Measurements from ENCODE around the gene KLF7.

Gene KLF7

DNA sequence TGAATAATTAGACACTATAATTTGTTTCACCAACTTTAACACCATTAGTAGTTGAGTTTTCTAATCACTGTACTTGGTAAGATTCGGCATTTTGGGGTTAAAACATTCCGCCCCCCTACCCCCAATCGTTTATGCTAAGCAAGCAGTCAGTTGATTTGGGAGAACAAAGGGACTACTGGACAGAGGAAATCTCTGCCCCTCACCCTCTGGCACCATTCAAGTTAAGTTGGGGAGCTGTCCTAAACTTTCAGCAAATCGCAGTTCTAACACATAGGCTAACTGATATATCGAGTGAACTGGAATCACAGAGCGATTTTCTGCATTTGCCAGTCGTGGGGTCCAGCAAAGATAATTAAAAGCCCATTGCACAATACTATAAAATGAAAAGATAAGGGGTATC lies 5.6 kb downstream of the KLF7 start:
- Histone ChIP-seq H3K4me3 (replicated peaks; ENCODE audit: insufficient read depth, low read length) (no peak overlapping the region), H3K27me3 (ENCODE audit: insufficient read depth, poor library complexity, severe bottlenecking) (no peaks in the 10 kb centered on the region), H3K27ac (replicated peaks) (no peak overlapping the region)
- TF ChIP-seq POLR2AphosphoS5 (IDR thresholded peaks at IDR 0.05; ENCODE audit: low read depth) (no peak), GABPA (IDR thresholded peaks at IDR 0.05; ENCODE audit: low read depth) (no peak)
- TF ChIP-seq, protein P1, sequence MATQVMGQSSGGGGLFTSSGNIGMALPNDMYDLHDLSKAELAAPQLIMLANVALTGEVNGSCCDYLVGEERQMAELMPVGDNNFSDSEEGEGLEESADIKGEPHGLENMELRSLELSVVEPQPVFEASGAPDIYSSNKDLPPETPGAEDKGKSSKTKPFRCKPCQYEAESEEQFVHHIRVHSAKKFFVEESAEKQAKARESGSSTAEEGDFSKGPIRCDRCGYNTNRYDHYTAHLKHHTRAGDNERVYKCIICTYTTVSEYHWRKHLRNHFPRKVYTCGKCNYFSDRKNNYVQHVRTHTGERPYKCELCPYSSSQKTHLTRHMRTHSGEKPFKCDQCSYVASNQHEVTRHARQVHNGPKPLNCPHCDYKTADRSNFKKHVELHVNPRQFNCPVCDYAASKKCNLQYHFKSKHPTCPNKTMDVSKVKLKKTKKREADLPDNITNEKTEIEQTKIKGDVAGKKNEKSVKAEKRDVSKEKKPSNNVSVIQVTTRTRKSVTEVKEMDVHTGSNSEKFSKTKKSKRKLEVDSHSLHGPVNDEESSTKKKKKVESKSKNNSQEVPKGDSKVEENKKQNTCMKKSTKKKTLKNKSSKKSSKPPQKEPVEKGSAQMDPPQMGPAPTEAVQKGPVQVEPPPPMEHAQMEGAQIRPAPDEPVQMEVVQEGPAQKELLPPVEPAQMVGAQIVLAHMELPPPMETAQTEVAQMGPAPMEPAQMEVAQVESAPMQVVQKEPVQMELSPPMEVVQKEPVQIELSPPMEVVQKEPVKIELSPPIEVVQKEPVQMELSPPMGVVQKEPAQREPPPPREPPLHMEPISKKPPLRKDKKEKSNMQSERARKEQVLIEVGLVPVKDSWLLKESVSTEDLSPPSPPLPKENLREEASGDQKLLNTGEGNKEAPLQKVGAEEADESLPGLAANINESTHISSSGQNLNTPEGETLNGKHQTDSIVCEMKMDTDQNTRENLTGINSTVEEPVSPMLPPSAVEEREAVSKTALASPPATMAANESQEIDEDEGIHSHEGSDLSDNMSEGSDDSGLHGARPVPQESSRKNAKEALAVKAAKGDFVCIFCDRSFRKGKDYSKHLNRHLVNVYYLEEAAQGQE (IDR thresholded peaks at IDR 0.05; ENCODE audit: insufficient replicate concordance, low read depth): peak; percentile 83
- no peak for DNase-seq (ENCODE audit: low read depth in 1 of 2, low spot score in 1 of 2)

DNA sequence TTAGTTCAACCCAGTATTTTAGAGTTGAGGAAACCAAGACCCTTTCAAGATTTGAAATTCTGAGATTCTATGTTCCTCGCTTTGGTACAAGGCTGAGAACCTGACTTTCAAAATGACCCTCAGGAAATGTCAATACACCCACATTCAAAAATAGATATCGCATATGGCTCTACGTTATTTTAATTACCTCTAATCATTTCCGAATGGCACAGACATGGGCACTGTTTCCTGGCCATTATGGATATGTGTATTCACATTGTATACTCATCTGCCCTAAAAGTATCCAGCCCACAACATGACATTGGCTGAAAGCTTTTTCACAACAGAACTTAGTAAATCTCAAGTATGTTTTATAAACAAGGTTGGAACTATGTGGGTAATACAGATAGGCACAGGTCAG lies 6.7 kb downstream of the KLF7 start:
- H3K27me3 ChIP-seq (ENCODE audit: insufficient read depth, poor library complexity, severe bottlenecking): no peaks in the 10 kb centered on the region
- DNase-seq (ENCODE audit: low read depth in 1 of 2, low spot score in 1 of 2): no peak
- no peak overlapping the region for H3K27ac ChIP-seq (replicated peaks)
- no peak for TF ChIP-seq SPI1 (IDR thresholded peaks at IDR 0.05; ENCODE audit: borderline replicate concordance, low read depth)
- TF ChIP-seq, protein P1 (IDR thresholded peaks at IDR 0.05; ENCODE audit: insufficient replicate concordance, low read depth): no peak
- no peak for TF ChIP-seq GABPA (IDR thresholded peaks at IDR 0.05; ENCODE audit: low read depth)
- TF ChIP-seq POLR2AphosphoS5 (IDR thresholded peaks at IDR 0.05; ENCODE audit: low read depth): no peak
- TF ChIP-seq, protein P2, sequence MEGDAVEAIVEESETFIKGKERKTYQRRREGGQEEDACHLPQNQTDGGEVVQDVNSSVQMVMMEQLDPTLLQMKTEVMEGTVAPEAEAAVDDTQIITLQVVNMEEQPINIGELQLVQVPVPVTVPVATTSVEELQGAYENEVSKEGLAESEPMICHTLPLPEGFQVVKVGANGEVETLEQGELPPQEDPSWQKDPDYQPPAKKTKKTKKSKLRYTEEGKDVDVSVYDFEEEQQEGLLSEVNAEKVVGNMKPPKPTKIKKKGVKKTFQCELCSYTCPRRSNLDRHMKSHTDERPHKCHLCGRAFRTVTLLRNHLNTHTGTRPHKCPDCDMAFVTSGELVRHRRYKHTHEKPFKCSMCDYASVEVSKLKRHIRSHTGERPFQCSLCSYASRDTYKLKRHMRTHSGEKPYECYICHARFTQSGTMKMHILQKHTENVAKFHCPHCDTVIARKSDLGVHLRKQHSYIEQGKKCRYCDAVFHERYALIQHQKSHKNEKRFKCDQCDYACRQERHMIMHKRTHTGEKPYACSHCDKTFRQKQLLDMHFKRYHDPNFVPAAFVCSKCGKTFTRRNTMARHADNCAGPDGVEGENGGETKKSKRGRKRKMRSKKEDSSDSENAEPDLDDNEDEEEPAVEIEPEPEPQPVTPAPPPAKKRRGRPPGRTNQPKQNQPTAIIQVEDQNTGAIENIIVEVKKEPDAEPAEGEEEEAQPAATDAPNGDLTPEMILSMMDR (IDR thresholded peaks at IDR 0.05; ENCODE audit: insufficient read depth, low read length): no peak
- no peak overlapping the region for H3K4me3 ChIP-seq (replicated peaks; ENCODE audit: insufficient read depth, low read length)

DNA sequence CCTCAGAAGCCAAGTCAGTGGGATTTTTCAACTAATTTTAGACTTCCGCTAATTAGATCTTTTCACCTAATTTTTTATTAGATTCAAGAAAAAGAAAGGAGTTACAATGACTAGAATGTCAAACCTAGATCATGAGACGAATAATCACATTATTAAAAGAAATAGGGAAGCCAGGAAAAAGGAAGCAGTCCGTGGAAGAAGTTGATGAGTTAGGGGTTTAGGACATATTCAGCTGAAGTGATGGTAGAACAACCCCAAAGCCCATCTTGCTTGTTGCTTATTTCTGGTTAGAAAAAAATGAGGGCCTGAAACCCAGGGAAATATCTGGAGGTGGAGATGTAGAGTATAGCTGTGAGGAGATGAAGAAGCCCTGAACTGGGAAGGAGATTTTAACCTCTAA lies 8.0 kb downstream of the KLF7 start:
- no peak for DNase-seq (ENCODE audit: low read depth in 1 of 2, low spot score in 1 of 2)
- H3K27ac ChIP-seq (replicated peaks): no peak overlapping the region
- no peaks in the 10 kb centered on the region for H3K27me3 ChIP-seq (ENCODE audit: insufficient read depth, poor library complexity, severe bottlenecking)
- H3K4me3 ChIP-seq (replicated peaks; ENCODE audit: insufficient read depth, low read length): no peak overlapping the region
- TF ChIP-seq, protein P1 (IDR thresholded peaks at IDR 0.05; ENCODE audit: insufficient replicate concordance, low read depth): no peak
- TF ChIP-seq SPI1 (IDR thresholded peaks at IDR 0.05; ENCODE audit: borderline replicate concordance, low read depth): peak; percentile 20; the same call in 1 of the 2 replicates

DNA sequence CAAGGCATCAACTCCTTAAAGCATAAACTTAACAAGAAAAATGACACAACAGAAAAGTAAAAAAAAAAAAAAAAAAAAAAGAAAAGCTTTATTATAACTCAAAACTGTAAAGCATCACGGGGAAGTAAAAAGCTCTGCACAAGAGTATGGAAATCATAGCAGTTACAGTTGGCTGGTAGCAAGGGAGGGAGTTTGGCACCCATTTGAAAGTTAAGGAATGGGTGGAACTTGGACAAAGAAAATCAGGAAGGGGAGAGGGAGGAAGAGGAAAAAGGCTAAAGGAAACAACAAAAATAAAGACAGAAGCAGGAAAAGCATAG lies 8.6 kb downstream of the KLF7 start:
- Histone ChIP-seq H3K27ac (replicated peaks) (no peak overlapping the region), H3K4me3 (replicated peaks; ENCODE audit: insufficient read depth, low read length) (no peak overlapping the region), H3K27me3 (ENCODE audit: insufficient read depth, poor library complexity, severe bottlenecking) (no peaks in the 10 kb centered on the region)
- no peak for DNase-seq (ENCODE audit: low read depth in 1 of 2, low spot score in 1 of 2)
- no peak for TF ChIP-seq GABPA (IDR thresholded peaks at IDR 0.05; ENCODE audit: low read depth)
- TF ChIP-seq SPI1 (IDR thresholded peaks at IDR 0.05; ENCODE audit: borderline replicate concordance, low read depth): no peak
